CD4-positive, alpha-beta T cell treated with Interleukin-4 for 1 hour (primary cell): ENCODE measurements around the gene RRAD.

Experiments
- DNase-seq, 2 donors: peaks; one replicate each; pipeline ENCODE4 v3.0.0-alpha.2; 2020 to 2022

Gene RRAD

GRCh38 chr16:66933776-66934137 is 8.4 kb upstream of the RRAD start:
- no peak for DNase-seq

GRCh38 chr16:66932076-66932475 is 6.7 kb upstream of the RRAD start:
- no peak for DNase-seq

GRCh38 chr16:66931665-66932064 is 6.3 kb upstream of the RRAD start:
- no peak for DNase-seq

- DNase-seq, result no peak
These were observed 4.9 kb upstream of the RRAD start for GRCh38 chr16:66930189-66930588.

- peak; percentile 29 for DNase-seq
These were observed 3.5 kb upstream of the RRAD start for GRCh38 chr16:66928702-66929388.

GRCh38 chr16:66927918-66928649 is 2.7 kb upstream of the RRAD start:
- no peak for DNase-seq

- DNase-seq, result peak in 1 of 2 donors; percentile 22
These were observed 1.7 kb upstream of the RRAD start for GRCh38 chr16:66926961-66927436.

- no peak for DNase-seq
These were observed 1.0 kb upstream of the RRAD start for GRCh38 chr16:66926171-66926947.

GRCh38 chr16:66924527-66925321 is 611 bp downstream of the RRAD start:
- DNase-seq, result peak; percentile 22 to 34

- no peak for DNase-seq
These were observed 1.5 kb downstream of the RRAD start for GRCh38 chr16:66923866-66924265.

GRCh38 chr16:66923247-66923731 is 2.0 kb downstream of the RRAD start:
- no peak for DNase-seq

- no peak for DNase-seq
These were observed 3.4 kb downstream of the RRAD start for GRCh38 chr16:66921729-66922450.

- DNase-seq, result no peak
These were observed 4.2 kb downstream of the RRAD start for GRCh38 chr16:66920924-66921680.

- no peak for DNase-seq
These were observed 5.1 kb downstream of the RRAD start for GRCh38 chr16:66920299-66920590.

GRCh38 chr16:66919569-66920298 is 5.6 kb downstream of the RRAD start:
- DNase-seq, result no peak

GRCh38 chr16:66918803-66919568 is 6.3 kb downstream of the RRAD start, which contains the start of gene CDH16:
Gene CDH16 (minus strand): TSS chr16:66918885. CDS start chr16:66918065, 820 bp downstream.
- no peak for DNase-seq

GRCh38 chr16:66918355-66918754 is 7.0 kb downstream of the RRAD start:
- DNase-seq, result no peak

- no peak for DNase-seq
These were observed 7.6 kb downstream of the RRAD start for GRCh38 chr16:66917741-66918140.

GRCh38 chr16:66916518-66916917 is 8.8 kb downstream of the RRAD start:
- DNase-seq, result no peak

- DNase-seq, result no peak
These were observed 10.3 kb downstream of the RRAD start for GRCh38 chr16:66915041-66915440.
